Esophagus muscularis mucosa (tissue), 3 donors: ENCODE data around the gene TRAF1.
A peak's percentile ranks its signal among the peaks of the same experiment; 100 is the strongest.

Experiments
- EP300 ChIP-seq: sonication (generic); formaldehyde crosslinking; IDR thresholded peaks from one replicate; pipeline ENCODE4 v1.6.1; 2017; ENCODE audit warnings: antibody characterized with exemption
- POLR2AphosphoS5 ChIP-seq, 2 donors: sonication (generic); formaldehyde crosslinking; IDR thresholded peaks; one replicate each; pipeline ENCODE4 v1.6.1; 2017; ENCODE audit warnings: antibody characterized with exemption in 2 of 2

DNA sequence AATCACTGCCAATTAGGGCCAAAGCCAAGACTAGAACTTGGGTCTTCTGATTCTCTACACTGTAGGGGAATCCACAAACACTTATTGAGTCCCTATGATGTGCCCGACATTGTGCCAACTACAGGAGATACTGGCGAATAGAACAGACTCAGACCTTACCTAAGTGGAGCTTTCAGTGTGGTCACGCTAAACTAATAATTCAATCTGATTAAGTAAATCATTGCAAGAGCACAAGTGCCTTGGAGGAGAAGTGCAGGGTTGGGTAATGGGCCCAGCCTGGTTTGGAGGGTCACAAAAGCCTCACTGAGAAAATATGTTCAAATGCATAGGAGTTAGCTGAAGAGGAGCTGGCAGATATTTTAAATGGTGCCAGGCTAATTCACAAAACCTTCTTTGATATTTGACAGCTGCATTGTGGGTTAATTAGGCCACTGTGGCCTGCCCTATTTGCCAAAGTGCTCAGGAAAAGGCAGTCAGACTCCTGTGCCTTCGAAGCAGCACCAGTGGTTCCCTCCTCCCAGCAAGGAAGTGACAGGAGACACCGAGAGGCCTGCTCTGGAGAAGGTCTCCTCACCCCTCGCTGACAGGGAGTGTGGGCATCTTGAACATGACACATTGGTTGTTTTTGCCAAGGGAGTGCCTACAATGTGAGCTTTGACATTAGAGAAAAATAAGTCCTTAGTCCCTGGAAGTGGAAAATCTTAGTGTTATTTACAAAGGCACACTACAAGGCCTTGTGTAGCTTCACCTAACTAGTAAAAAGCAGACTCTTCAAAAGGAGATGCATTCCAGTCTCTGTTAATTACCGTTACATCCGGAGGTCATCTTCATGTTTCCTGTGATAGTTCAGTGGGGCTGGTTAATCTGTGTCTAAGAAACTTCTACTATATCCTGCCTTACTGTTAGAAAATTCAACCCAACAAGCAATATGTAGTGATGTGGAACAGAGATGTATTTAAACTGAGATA lies 24.1 kb upstream of the TRAF1 start:
- TF ChIP-seq POLR2AphosphoS5 (IDR thresholded peaks at IDR 0.05) (peak; percentile 23 to 35), EP300 (no peak)
